ENCODE data around the gene RAC2.

RAC2 gene

GRCh38 chr22:37225481-37225880 lies 18.6 kb downstream of the RAC2 start:
- Histone ChIP-seq H3K4me3 (ENCODE audit: low read depth, low read length) (no peak overlapping the region), H3K27ac (ENCODE audit: low read depth, low read length) (no peak overlapping the region), H2AFZ (ENCODE audit: low read length, unreplicated experiment) (no peak overlapping the region), H3K4me1 (ENCODE audit: control insufficient read depth, insufficient read depth, low read length, unreplicated experiment) (peaks cover 24% of the 10 kb centered on the region), H3K36me3 (ENCODE audit: insufficient read depth, low read length) (no peaks in the 10 kb centered on the region), H3K27me3 (ENCODE audit: insufficient read depth, low read length) (no peaks in the 10 kb centered on the region), H3K79me2 (ENCODE audit: control insufficient read depth, insufficient read depth, low read length, unreplicated experiment) (no peaks in the 10 kb centered on the region)

- H3K27me3 ChIP-seq (ENCODE audit: insufficient read depth, low read length): no peaks in the 10 kb centered on the region
- peaks cover 20% of the 10 kb centered on the region for H3K4me1 ChIP-seq (ENCODE audit: control insufficient read depth, insufficient read depth, low read length, unreplicated experiment)
- no peaks in the 10 kb centered on the region for H3K36me3 ChIP-seq (ENCODE audit: insufficient read depth, low read length)
- H3K27ac ChIP-seq (ENCODE audit: low read depth, low read length): no peak overlapping the region
- no peaks in the 10 kb centered on the region for H3K79me2 ChIP-seq (ENCODE audit: control insufficient read depth, insufficient read depth, low read length, unreplicated experiment)
- no peak overlapping the region for H2AFZ ChIP-seq (ENCODE audit: low read length, unreplicated experiment)
- H3K4me3 ChIP-seq (ENCODE audit: low read depth, low read length): no peak overlapping the region
Observed at GRCh38 chr22:37224757-37225420, 19.2 kb downstream of the RAC2 start.

- H3K36me3 ChIP-seq (ENCODE audit: insufficient read depth, low read length): no peaks in the 10 kb centered on the region
- no peaks in the 10 kb centered on the region for H3K27me3 ChIP-seq (ENCODE audit: insufficient read depth, low read length)
- H3K27ac ChIP-seq (ENCODE audit: low read depth, low read length): no peak overlapping the region
- no peaks in the 10 kb centered on the region for H3K79me2 ChIP-seq (ENCODE audit: control insufficient read depth, insufficient read depth, low read length, unreplicated experiment)
- H3K4me1 ChIP-seq (ENCODE audit: control insufficient read depth, insufficient read depth, low read length, unreplicated experiment): peaks cover 11% of the 10 kb centered on the region
- no peak overlapping the region for H2AFZ ChIP-seq (ENCODE audit: low read length, unreplicated experiment)
- H3K4me3 ChIP-seq (ENCODE audit: low read depth, low read length): no peak overlapping the region
Observed at GRCh38 chr22:37223965-37224551, 20.0 kb downstream of the RAC2 start.

GRCh38 chr22:37222440-37222971 lies 21.6 kb downstream of the RAC2 start:
- no peak overlapping the region for H3K27ac ChIP-seq (ENCODE audit: low read depth, low read length)
- H2AFZ ChIP-seq (ENCODE audit: low read length, unreplicated experiment): no peak overlapping the region
- H3K4me3 ChIP-seq (ENCODE audit: low read depth, low read length): no peak overlapping the region
- no peaks in the 10 kb centered on the region for H3K4me1 ChIP-seq (ENCODE audit: control insufficient read depth, insufficient read depth, low read length, unreplicated experiment)
- no peaks in the 10 kb centered on the region for H3K36me3 ChIP-seq (ENCODE audit: insufficient read depth, low read length)
- no peaks in the 10 kb centered on the region for H3K79me2 ChIP-seq (ENCODE audit: control insufficient read depth, insufficient read depth, low read length, unreplicated experiment)
- H3K27me3 ChIP-seq (ENCODE audit: insufficient read depth, low read length): no peaks in the 10 kb centered on the region

- H3K27me3 ChIP-seq (ENCODE audit: insufficient read depth, low read length): no peaks in the 10 kb centered on the region
- no peaks in the 10 kb centered on the region for H3K36me3 ChIP-seq (ENCODE audit: insufficient read depth, low read length)
- no peaks in the 10 kb centered on the region for H3K4me1 ChIP-seq (ENCODE audit: control insufficient read depth, insufficient read depth, low read length, unreplicated experiment)
- no peaks in the 10 kb centered on the region for H3K79me2 ChIP-seq (ENCODE audit: control insufficient read depth, insufficient read depth, low read length, unreplicated experiment)
- H3K4me3 ChIP-seq (ENCODE audit: low read depth, low read length): no peak overlapping the region
- no peak overlapping the region for H2AFZ ChIP-seq (ENCODE audit: low read length, unreplicated experiment)
- no peak overlapping the region for H3K27ac ChIP-seq (ENCODE audit: low read depth, low read length)
Observed at GRCh38 chr22:37221424-37222333, 22.4 kb downstream of the RAC2 start.

GRCh38 chr22:37220543-37220981 lies 23.5 kb downstream of the RAC2 start:
- no peaks in the 10 kb centered on the region for H3K36me3 ChIP-seq (ENCODE audit: insufficient read depth, low read length)
- H3K79me2 ChIP-seq (ENCODE audit: control insufficient read depth, insufficient read depth, low read length, unreplicated experiment): no peaks in the 10 kb centered on the region
- no peak overlapping the region for H2AFZ ChIP-seq (ENCODE audit: low read length, unreplicated experiment)
- no peaks in the 10 kb centered on the region for H3K27me3 ChIP-seq (ENCODE audit: insufficient read depth, low read length)
- no peaks in the 10 kb centered on the region for H3K4me1 ChIP-seq (ENCODE audit: control insufficient read depth, insufficient read depth, low read length, unreplicated experiment)
- H3K27ac ChIP-seq (ENCODE audit: low read depth, low read length): no peak overlapping the region
- H3K4me3 ChIP-seq (ENCODE audit: low read depth, low read length): no peak overlapping the region

GRCh38 chr22:37219533-37219932 lies 24.5 kb downstream of the RAC2 start:
- no peak overlapping the region for H3K27ac ChIP-seq (ENCODE audit: low read depth, low read length)

GRCh38 chr22:37218771-37219411 lies 25.2 kb downstream of the RAC2 start:
- Histone ChIP-seq H3K4me3 (ENCODE audit: low read depth, low read length) (no peak overlapping the region), H3K27me3 (ENCODE audit: insufficient read depth, low read length) (no peaks in the 10 kb centered on the region), H3K36me3 (ENCODE audit: insufficient read depth, low read length) (no peaks in the 10 kb centered on the region), H3K27ac (ENCODE audit: low read depth, low read length) (no peak overlapping the region), H2AFZ (ENCODE audit: low read length, unreplicated experiment) (no peak overlapping the region), H3K79me2 (ENCODE audit: control insufficient read depth, insufficient read depth, low read length, unreplicated experiment) (no peaks in the 10 kb centered on the region), H3K4me1 (ENCODE audit: control insufficient read depth, insufficient read depth, low read length, unreplicated experiment) (no peaks in the 10 kb centered on the region)

More at GRCh38 chr22:37219533-37219932, 24.5 kb downstream of the RAC2 start:
- Histone ChIP-seq H3K36me3 (ENCODE audit: insufficient read depth, low read length) (no peaks in the 10 kb centered on the region), H3K4me3 (ENCODE audit: low read depth, low read length) (no peak overlapping the region), H3K79me2 (ENCODE audit: control insufficient read depth, insufficient read depth, low read length, unreplicated experiment) (no peaks in the 10 kb centered on the region), H3K4me1 (ENCODE audit: control insufficient read depth, insufficient read depth, low read length, unreplicated experiment) (no peaks in the 10 kb centered on the region), H3K27me3 (ENCODE audit: insufficient read depth, low read length) (no peaks in the 10 kb centered on the region), H2AFZ (ENCODE audit: low read length, unreplicated experiment) (no peak overlapping the region)

GRCh38 chr22:37218399-37218770 lies 25.7 kb downstream of the RAC2 start:
- no peaks in the 10 kb centered on the region for H3K4me1 ChIP-seq (ENCODE audit: control insufficient read depth, insufficient read depth, low read length, unreplicated experiment)
- no peak overlapping the region for H2AFZ ChIP-seq (ENCODE audit: low read length, unreplicated experiment)
- no peaks in the 10 kb centered on the region for H3K27me3 ChIP-seq (ENCODE audit: insufficient read depth, low read length)
- no peak overlapping the region for H3K4me3 ChIP-seq (ENCODE audit: low read depth, low read length)
- H3K27ac ChIP-seq (ENCODE audit: low read depth, low read length): no peak overlapping the region
- no peaks in the 10 kb centered on the region for H3K36me3 ChIP-seq (ENCODE audit: insufficient read depth, low read length)
- no peaks in the 10 kb centered on the region for H3K79me2 ChIP-seq (ENCODE audit: control insufficient read depth, insufficient read depth, low read length, unreplicated experiment)

GRCh38 chr22:37215890-37216289 lies 28.2 kb downstream of the RAC2 start:
- H3K79me2 ChIP-seq (ENCODE audit: control insufficient read depth, insufficient read depth, low read length, unreplicated experiment): no peaks in the 10 kb centered on the region
- H2AFZ ChIP-seq (ENCODE audit: low read length, unreplicated experiment): no peak overlapping the region
- no peak overlapping the region for H3K27ac ChIP-seq (ENCODE audit: low read depth, low read length)
- no peaks in the 10 kb centered on the region for H3K36me3 ChIP-seq (ENCODE audit: insufficient read depth, low read length)
- no peaks in the 10 kb centered on the region for H3K4me1 ChIP-seq (ENCODE audit: control insufficient read depth, insufficient read depth, low read length, unreplicated experiment)
- no peaks in the 10 kb centered on the region for H3K27me3 ChIP-seq (ENCODE audit: insufficient read depth, low read length)
- no peak overlapping the region for H3K4me3 ChIP-seq (ENCODE audit: low read depth, low read length)
